Measurements from ENCODE around the gene ZKSCAN7.
"Not testable (repeated sequence)": the region's sequence is repeated elsewhere in the genome, so short reads cannot be mapped to it uniquely, and the experiment has no call there.

Gene ZKSCAN7

DNA sequence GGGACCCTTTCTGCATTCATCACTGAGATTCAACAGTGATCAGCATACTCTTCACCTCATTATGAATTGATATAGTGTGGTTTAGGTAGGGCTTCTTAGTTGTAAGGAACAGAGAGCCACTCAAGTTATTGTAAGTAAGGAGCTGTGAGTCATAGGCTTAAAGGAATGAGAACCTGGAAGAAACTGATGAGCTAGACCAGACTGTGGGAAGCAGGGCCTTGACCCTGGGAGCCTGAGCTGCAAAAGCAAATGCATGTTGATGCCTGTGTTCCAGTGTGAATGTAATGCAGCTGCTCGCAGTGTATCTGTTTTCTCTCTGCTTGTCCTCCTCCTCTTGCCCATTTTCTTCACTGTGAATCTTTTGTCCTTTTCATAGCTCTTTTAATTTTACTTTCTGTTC, 13.6 kb downstream of the ZKSCAN7 start:
- Histone ChIP-seq H3K4me3 (ENCODE audit: low read depth in 1 of 2, low read length in 2 of 2) (no peak overlapping the region), H3K36me3 (ENCODE audit: control insufficient read depth in 1 of 2, insufficient read depth in 2 of 2, low read length in 2 of 2) (peaks cover 25 to 26% of the 10 kb centered on the region in 2 donors), H3K9me3 (ENCODE audit: control insufficient read depth in 1 of 2, low read length in 2 of 2) (peaks cover 31 to 38% of the 10 kb centered on the region in 2 donors), H3K4me1 (ENCODE audit: control insufficient read depth in 1 of 2, insufficient read depth in 2 of 2, low read length in 2 of 2) (no peaks in the 10 kb centered on the region), H3K27me3 (ENCODE audit: control insufficient read depth in 1 of 2, insufficient read depth in 2 of 2, low read length in 2 of 2) (no peaks in the 10 kb centered on the region), H3K9ac (ENCODE audit: low read depth in 1 of 2, low read length in 2 of 2) (no peak overlapping the region), H3K27ac (ENCODE audit: low read depth, low read length) (no peak overlapping the region)

- peaks cover 23 to 25% of the 10 kb centered on the region in 2 donors for H3K36me3 ChIP-seq (ENCODE audit: control insufficient read depth in 1 of 2, insufficient read depth in 2 of 2, low read length in 2 of 2)
- no peak overlapping the region for H3K9ac ChIP-seq (ENCODE audit: low read depth in 1 of 2, low read length in 2 of 2)
- H3K27ac ChIP-seq (ENCODE audit: low read depth, low read length) = no peak overlapping the region
- no peaks in the 10 kb centered on the region for H3K4me1 ChIP-seq (ENCODE audit: control insufficient read depth in 1 of 2, insufficient read depth in 2 of 2, low read length in 2 of 2)
- no peak overlapping the region for H3K4me3 ChIP-seq (ENCODE audit: low read depth in 1 of 2, low read length in 2 of 2)
- H3K27me3 ChIP-seq (ENCODE audit: control insufficient read depth in 1 of 2, insufficient read depth in 2 of 2, low read length in 2 of 2) = no peaks in the 10 kb centered on the region
- H3K9me3 ChIP-seq (ENCODE audit: control insufficient read depth in 1 of 2, low read length in 2 of 2) = peaks cover 31 to 34% of the 10 kb centered on the region in 2 donors
These were observed 16.0 kb downstream of the ZKSCAN7 start for GRCh38 chr3:44571024-44571423.

- H3K4me3 ChIP-seq (ENCODE audit: low read depth in 1 of 2, low read length in 2 of 2) = no peak overlapping the region
- H3K9ac ChIP-seq (ENCODE audit: low read depth in 1 of 2, low read length in 2 of 2) = no peak overlapping the region
- peaks cover 5 to 9% of the 10 kb centered on the region in 2 donors for H3K9me3 ChIP-seq (ENCODE audit: control insufficient read depth in 1 of 2, low read length in 2 of 2)
- no peaks in the 10 kb centered on the region for H3K36me3 ChIP-seq (ENCODE audit: control insufficient read depth in 1 of 2, insufficient read depth in 2 of 2, low read length in 2 of 2)
- H3K27ac ChIP-seq (ENCODE audit: low read depth, low read length) = no peak overlapping the region
- no peaks in the 10 kb centered on the region for H3K27me3 ChIP-seq (ENCODE audit: control insufficient read depth in 1 of 2, insufficient read depth in 2 of 2, low read length in 2 of 2)
- no peaks in the 10 kb centered on the region for H3K4me1 ChIP-seq (ENCODE audit: control insufficient read depth in 1 of 2, insufficient read depth in 2 of 2, low read length in 2 of 2)
These were observed 21.6 kb downstream of the ZKSCAN7 start for GRCh38 chr3:44576613-44577012.

GRCh38 chr3:44577354-44577952, 22.5 kb downstream of the ZKSCAN7 start:
- H3K4me3 ChIP-seq (ENCODE audit: low read depth in 1 of 2, low read length in 2 of 2); H3K9me3 ChIP-seq (ENCODE audit: control insufficient read depth in 1 of 2, low read length in 2 of 2); H3K9ac ChIP-seq (ENCODE audit: low read depth in 1 of 2, low read length in 2 of 2); H3K36me3 ChIP-seq (ENCODE audit: control insufficient read depth in 1 of 2, insufficient read depth in 2 of 2, low read length in 2 of 2); H3K4me1 ChIP-seq (ENCODE audit: control insufficient read depth in 1 of 2, insufficient read depth in 2 of 2, low read length in 2 of 2); H3K27ac ChIP-seq (ENCODE audit: low read depth, low read length); H3K27me3 ChIP-seq (ENCODE audit: control insufficient read depth in 1 of 2, insufficient read depth in 2 of 2, low read length in 2 of 2): not testable (repeated sequence)

- not testable (repeated sequence) for H3K27ac ChIP-seq (ENCODE audit: low read depth, low read length); H3K4me3 ChIP-seq (ENCODE audit: low read depth in 1 of 2, low read length in 2 of 2); H3K9ac ChIP-seq (ENCODE audit: low read depth in 1 of 2, low read length in 2 of 2); H3K27me3 ChIP-seq (ENCODE audit: control insufficient read depth in 1 of 2, insufficient read depth in 2 of 2, low read length in 2 of 2); H3K4me1 ChIP-seq (ENCODE audit: control insufficient read depth in 1 of 2, insufficient read depth in 2 of 2, low read length in 2 of 2); H3K36me3 ChIP-seq (ENCODE audit: control insufficient read depth in 1 of 2, insufficient read depth in 2 of 2, low read length in 2 of 2); H3K9me3 ChIP-seq (ENCODE audit: control insufficient read depth in 1 of 2, low read length in 2 of 2)
These were observed 23.3 kb downstream of the ZKSCAN7 start for GRCh38 chr3:44578316-44578715.

DNA sequence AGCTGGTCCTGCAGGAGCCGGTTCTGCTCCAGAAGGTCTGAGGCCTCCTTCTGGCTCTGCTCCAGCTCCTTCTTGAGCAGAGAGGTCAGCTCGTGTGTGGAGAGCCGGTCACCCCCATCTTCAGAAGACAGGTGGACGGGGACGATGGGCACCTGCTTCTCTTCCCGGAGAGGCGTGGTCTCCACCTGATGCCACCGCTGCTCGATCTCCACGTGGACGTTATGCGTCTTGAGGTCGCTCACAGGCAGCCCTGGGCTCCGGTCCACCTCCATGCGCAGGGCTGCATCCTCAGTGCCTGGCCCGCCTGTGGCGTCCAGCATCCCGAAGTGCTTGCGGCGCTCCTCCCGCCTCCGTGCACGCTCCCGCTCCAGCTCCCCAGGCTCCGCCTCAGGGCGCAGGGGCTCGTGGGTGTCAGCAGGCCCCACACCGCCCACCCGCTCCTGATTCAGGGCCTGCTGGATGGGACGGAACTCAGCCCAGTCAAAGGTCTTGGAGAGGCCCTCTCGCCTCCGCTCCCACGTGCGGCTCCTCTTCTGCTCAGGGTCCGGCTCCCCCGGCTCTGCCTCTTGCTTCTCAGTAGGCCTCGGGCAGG, 24.0 kb downstream of the ZKSCAN7 start:
- H3K4me1 ChIP-seq (ENCODE audit: control insufficient read depth in 1 of 2, insufficient read depth in 2 of 2, low read length in 2 of 2); H3K4me3 ChIP-seq (ENCODE audit: low read depth in 1 of 2, low read length in 2 of 2); H3K36me3 ChIP-seq (ENCODE audit: control insufficient read depth in 1 of 2, insufficient read depth in 2 of 2, low read length in 2 of 2); H3K27me3 ChIP-seq (ENCODE audit: control insufficient read depth in 1 of 2, insufficient read depth in 2 of 2, low read length in 2 of 2); H3K27ac ChIP-seq (ENCODE audit: low read depth, low read length); H3K9me3 ChIP-seq (ENCODE audit: control insufficient read depth in 1 of 2, low read length in 2 of 2); H3K9ac ChIP-seq (ENCODE audit: low read depth in 1 of 2, low read length in 2 of 2): not testable (repeated sequence)

DNA sequence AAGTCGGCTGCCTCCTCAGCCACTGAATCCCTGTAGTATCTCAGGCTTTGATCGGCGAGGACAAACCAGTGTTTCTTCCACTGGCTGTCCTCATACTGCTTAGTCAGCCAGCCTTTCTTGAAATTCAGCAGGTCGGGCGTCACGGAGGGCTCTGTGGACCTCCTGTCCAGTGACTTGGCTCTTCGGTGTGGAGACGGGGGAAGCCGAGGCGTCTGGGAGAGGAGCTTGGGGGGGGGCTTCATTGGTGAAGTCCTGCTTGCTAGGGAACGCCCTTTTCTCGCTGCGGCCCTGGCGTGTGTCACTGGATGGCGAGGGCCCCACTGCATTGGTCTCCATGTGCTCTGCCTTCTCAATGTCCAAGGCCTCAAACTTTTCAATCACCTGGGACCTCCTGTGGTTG, 24.8 kb downstream of the ZKSCAN7 start:
- not testable (repeated sequence) for H3K9me3 ChIP-seq (ENCODE audit: control insufficient read depth in 1 of 2, low read length in 2 of 2); H3K4me3 ChIP-seq (ENCODE audit: low read depth in 1 of 2, low read length in 2 of 2); H3K27me3 ChIP-seq (ENCODE audit: control insufficient read depth in 1 of 2, insufficient read depth in 2 of 2, low read length in 2 of 2); H3K36me3 ChIP-seq (ENCODE audit: control insufficient read depth in 1 of 2, insufficient read depth in 2 of 2, low read length in 2 of 2); H3K9ac ChIP-seq (ENCODE audit: low read depth in 1 of 2, low read length in 2 of 2); H3K4me1 ChIP-seq (ENCODE audit: control insufficient read depth in 1 of 2, insufficient read depth in 2 of 2, low read length in 2 of 2); H3K27ac ChIP-seq (ENCODE audit: low read depth, low read length)

DNA sequence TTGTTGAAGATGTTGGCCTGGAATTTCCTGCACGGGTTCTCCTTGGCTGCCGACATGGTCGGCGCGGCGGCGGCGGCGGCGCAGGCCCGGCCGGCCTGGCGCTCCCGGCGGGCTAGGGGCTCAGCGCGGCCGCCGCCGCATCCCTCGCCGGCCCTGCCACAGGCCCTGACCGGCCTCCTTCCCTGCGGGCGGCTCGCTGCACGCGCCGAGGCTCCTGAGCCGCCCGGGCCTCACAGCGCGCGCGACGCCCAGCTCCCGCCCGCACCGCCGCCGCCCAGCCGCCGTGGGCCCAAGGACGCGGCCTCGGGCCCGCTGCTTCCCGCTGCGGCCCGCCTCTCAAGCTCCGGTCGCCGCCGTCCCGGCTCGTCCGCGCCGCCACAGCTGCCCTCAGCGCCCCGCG, 26.0 kb downstream of the ZKSCAN7 start:
- H3K27ac ChIP-seq (ENCODE audit: low read depth, low read length); H3K4me1 ChIP-seq (ENCODE audit: control insufficient read depth in 1 of 2, insufficient read depth in 2 of 2, low read length in 2 of 2); H3K36me3 ChIP-seq (ENCODE audit: control insufficient read depth in 1 of 2, insufficient read depth in 2 of 2, low read length in 2 of 2); H3K27me3 ChIP-seq (ENCODE audit: control insufficient read depth in 1 of 2, insufficient read depth in 2 of 2, low read length in 2 of 2); H3K9me3 ChIP-seq (ENCODE audit: control insufficient read depth in 1 of 2, low read length in 2 of 2); H3K9ac ChIP-seq (ENCODE audit: low read depth in 1 of 2, low read length in 2 of 2); H3K4me3 ChIP-seq (ENCODE audit: low read depth in 1 of 2, low read length in 2 of 2): not testable (repeated sequence)

- Histone ChIP-seq H3K27me3 (ENCODE audit: control insufficient read depth in 1 of 2, insufficient read depth in 2 of 2, low read length in 2 of 2) (no peaks in the 10 kb centered on the region), H3K4me1 (ENCODE audit: control insufficient read depth in 1 of 2, insufficient read depth in 2 of 2, low read length in 2 of 2) (peaks cover 0 to 4% of the 10 kb centered on the region in 2 donors), H3K9ac (ENCODE audit: low read depth in 1 of 2, low read length in 2 of 2) (peak within 1 kb of the TSS; percentile 47 to 59), H3K36me3 (ENCODE audit: control insufficient read depth in 1 of 2, insufficient read depth in 2 of 2, low read length in 2 of 2) (peaks cover 0 to 2% of the 10 kb centered on the region in 2 donors), H3K4me3 (ENCODE audit: low read depth in 1 of 2, low read length in 2 of 2) (peak within 1 kb of the TSS; percentile 73 to 78), H3K27ac (ENCODE audit: low read depth, low read length) (peak within 1 kb of the TSS; percentile 30), H3K9me3 (ENCODE audit: control insufficient read depth in 1 of 2, low read length in 2 of 2) (no peaks in the 10 kb centered on the region)
These were observed 29.9 kb downstream of the ZKSCAN7 start, which contains the start of gene ZNF660 for GRCh38 chr3:44584646-44585501. TSS of gene ZNF660 (plus strand) at chr3:44584964. CDS start at chr3:44594194, 9,230 bp downstream.

DNA sequence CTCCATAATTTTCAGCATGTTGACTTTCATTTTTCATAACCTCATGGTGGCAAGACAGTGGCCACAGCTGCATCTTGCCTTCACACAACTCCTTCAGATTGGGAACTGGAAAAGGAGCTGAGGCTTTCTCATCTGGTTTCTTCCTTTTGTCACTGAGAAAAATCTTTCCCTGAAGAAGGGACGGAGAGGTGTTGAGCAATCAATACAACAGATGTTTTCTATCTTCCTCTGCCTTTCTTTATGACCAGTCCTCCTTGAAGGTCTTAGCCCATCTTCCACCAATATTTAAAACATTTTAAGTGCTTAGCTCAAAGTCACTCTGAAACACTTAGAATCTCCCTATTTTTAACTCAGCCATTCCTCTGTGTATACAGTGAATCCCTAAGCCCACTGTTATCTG, 41.6 kb downstream of the ZKSCAN7 start:
- Histone ChIP-seq H3K4me3 (ENCODE audit: low read depth in 1 of 2, low read length in 2 of 2) (no peak overlapping the region), H3K27me3 (ENCODE audit: control insufficient read depth in 1 of 2, insufficient read depth in 2 of 2, low read length in 2 of 2) (no peaks in the 10 kb centered on the region), H3K4me1 (ENCODE audit: control insufficient read depth in 1 of 2, insufficient read depth in 2 of 2, low read length in 2 of 2) (no peaks in the 10 kb centered on the region), H3K9me3 (ENCODE audit: control insufficient read depth in 1 of 2, low read length in 2 of 2) (peaks cover 20 to 25% of the 10 kb centered on the region in 2 donors), H3K36me3 (ENCODE audit: control insufficient read depth in 1 of 2, insufficient read depth in 2 of 2, low read length in 2 of 2) (peaks cover 3 to 12% of the 10 kb centered on the region in 2 donors), H3K9ac (ENCODE audit: low read depth in 1 of 2, low read length in 2 of 2) (no peak overlapping the region), H3K27ac (ENCODE audit: low read depth, low read length) (no peak overlapping the region)

Measured in duodenal mucosa (tissue), 2 donors.